DND-41 (cell line): ENCODE measurements around the gene C2CD2.
"Not testable (repeated sequence)": the region's sequence is repeated elsewhere in the genome, so short reads cannot be mapped to it uniquely, and the experiment has no call there.

Source experiments
- CTCF ChIP-seq: IDR thresholded peaks from 2 replicates; pipeline ENCODE4 v1.5.1; 2012; ENCODE audit warnings: borderline replicate concordance, low read length, moderate library complexity, mild to moderate bottlenecking; ENCODE audit not compliant: poor library complexity, severe bottlenecking; ENCODE audit errors: extremely low read depth
- EZH2 ChIP-seq: IDR thresholded peaks from 3 replicates; pipeline ENCODE4 v1.6.1; 2012; ENCODE audit warnings: borderline replicate concordance, low read depth, mild to moderate bottlenecking, moderate library complexity, low read length, inconsistent platforms; ENCODE audit not compliant: severe bottlenecking

GRCh38 chr21:41949631-41950030 lies 4.2 kb downstream of the C2CD2 start:
- TF ChIP-seq CTCF, EZH2: not testable (repeated sequence)
